Measurements from ENCODE around the gene MAP1B. TPM values are rescaled to one million over a fixed set of nuclear protein-coding genes. Genes with fewer than 3 reads are reported as not detected.

MAP1B gene
- total and polyA plus RNA-seq, 8 donors = 2.1 to 985 (median 24.7) TPM

- Histone ChIP-seq H3K4me1 (peaks cover 0 to 6% (median 0%) of the 10 kb centered on the region in 4 donors), H3K36me3 (peaks cover 12 to 87% (median 80%) of the 10 kb centered on the region in 4 donors), H3K27me3 (no peaks in the 10 kb centered on the region), H3K27ac (no peak overlapping the region), H3K4me3 (no peak overlapping the region), H3K9me3 (no peaks in the 10 kb centered on the region)
- intact Hi-C loops (cut with DNase I; ENCODE audit: low total_unique reads) = no loop called here
- TF ChIP-seq CTCF (IDR thresholded peaks at IDR 0.05) = no peak
- no peak for TF ChIP-seq EP300 (IDR thresholded peaks at IDR 0.05)
- TF ChIP-seq POLR2AphosphoS5 (IDR thresholded peaks at IDR 0.05) = no peak
- TF ChIP-seq POLR2A (IDR thresholded peaks at IDR 0.05) = no peak
- WGBS, 5 donors = 91 to 97% (median 96%) methylated on average over 3 of the region's 3 CpGs
- DNase-seq = no peak
Observed at GRCh38 chr5:72225741-72226140, 118.5 kb downstream of the MAP1B start.

GRCh38 chr5:72226950-72227349 is 119.7 kb downstream of the MAP1B start:
- intact Hi-C loops (cut with DNase I; ENCODE audit: low total_unique reads) = no loop called here
- Histone ChIP-seq H3K36me3 (peaks cover 9 to 87% (median 76%) of the 10 kb centered on the region in 4 donors), H3K27ac (no peak overlapping the region), H3K27me3 (no peaks in the 10 kb centered on the region), H3K9me3 (no peaks in the 10 kb centered on the region), H3K4me1 (peaks cover 0 to 6% (median 1%) of the 10 kb centered on the region in 4 donors), H3K4me3 (no peak overlapping the region)
- no peak for TF ChIP-seq POLR2A (IDR thresholded peaks at IDR 0.05)
- TF ChIP-seq EP300 (IDR thresholded peaks at IDR 0.05) = no peak
- no peak for TF ChIP-seq CTCF (IDR thresholded peaks at IDR 0.05)
- no peak for TF ChIP-seq POLR2AphosphoS5 (IDR thresholded peaks at IDR 0.05)
- WGBS, 5 donors = 75 to 88% (median 83%) methylated on average over 2 of the region's 2 CpGs
- no peak for DNase-seq

GRCh38 chr5:72228960-72229359 is 121.7 kb downstream of the MAP1B start:
- H3K27me3 ChIP-seq = no peaks in the 10 kb centered on the region
- H3K36me3 ChIP-seq = peaks cover 0 to 72% (median 65%) of the 10 kb centered on the region in 4 donors
- no peaks in the 10 kb centered on the region for H3K9me3 ChIP-seq
- intact Hi-C loops (cut with DNase I; ENCODE audit: low total_unique reads) = no loop called here
- no peak for DNase-seq
- WGBS, 5 donors = 78 to 88% (median 83%) methylated on average over 3 of the region's 3 CpGs
- TF ChIP-seq POLR2AphosphoS5 (IDR thresholded peaks at IDR 0.05) (no peak), CTCF (IDR thresholded peaks at IDR 0.05) (no peak), EP300 (IDR thresholded peaks at IDR 0.05) (no peak), POLR2A (IDR thresholded peaks at IDR 0.05) (no peak)
- no peak overlapping the region for H3K4me3 ChIP-seq
- H3K27ac ChIP-seq = no peak overlapping the region
- peaks cover 0 to 16% (median 7%) of the 10 kb centered on the region in 4 donors for H3K4me1 ChIP-seq

- Histone ChIP-seq H3K9me3 (no peaks in the 10 kb centered on the region), H3K27me3 (no peaks in the 10 kb centered on the region), H3K36me3 (peaks cover 0 to 56% (median 47%) of the 10 kb centered on the region in 4 donors), H3K27ac (no peak overlapping the region), H3K4me3 (no peak overlapping the region), H3K4me1 (peaks cover 0 to 27% (median 12%) of the 10 kb centered on the region in 4 donors)
- no peak for DNase-seq
- intact Hi-C loops (cut with DNase I; ENCODE audit: low total_unique reads) = no loop called here
- TF ChIP-seq EP300 (IDR thresholded peaks at IDR 0.05) (no peak), POLR2AphosphoS5 (IDR thresholded peaks at IDR 0.05) (no peak), CTCF (IDR thresholded peaks at IDR 0.05) (no peak), POLR2A (IDR thresholded peaks at IDR 0.05) (no peak)
- 72 to 80% (median 77%) methylated on average over 6 of the region's 6 CpGs for WGBS, 5 donors
Observed at GRCh38 chr5:72231991-72232703, 124.9 kb downstream of the MAP1B start.
